HepG2 (cell line): ENCODE data around the gene CYP11A1. TPM values are rescaled to one million over a fixed set of nuclear protein-coding genes. Genes with fewer than 3 reads are reported as not detected.

Source experiments
- ATAC-seq: fragments of 200-7000 bp; cut with Tn5 transposase; 3 replicates; pipeline ENCODE4 v1.9.1; 2020; ENCODE audit warnings: mild to moderate bottlenecking, moderate library complexity
- BruUV-seq: library from RNA; stranded (reverse); fragments of 400-500 nt; replicated peaks from 2 replicates; lab custom pipeline; 2021; lab: Mats Ljungman, UMichigan
- CTCF ChIA-PET: fragments of 300-600 bp; formaldehyde crosslinking; extraction: SDS; loops from one replicate; lab custom pipeline; 2021; ENCODE audit warnings: low total read pairs, inconsistent platforms, low intra/inter-chr PET ratio; lab: Yijun Ruan, JAX
- POLR2A ChIA-PET: fragments of 350-600 bp; sonication (Branson Sonifier 250); formaldehyde crosslinking; loops from one replicate; lab custom pipeline; 2020; ENCODE audit warnings: antibody characterized with exemption, inconsistent platforms; lab: Yijun Ruan, JAX
- DNase-seq: peaks from one replicate; pipeline ENCODE4 v3.0.0-alpha.2; 2015; ENCODE audit warnings: low spot score
- FAIRE-seq: peaks from 3 replicates; lab custom pipeline; 2011; peaks lifted over from hg19 to GRCh38; lab: Jason Lieb, UNC
- H2AFZ ChIP-seq: one replicate; pipeline ENCODE4 v1.6.1; 2011; ENCODE audit warnings: low read length, inconsistent platforms
- H3K27ac ChIP-seq: fragments of 300-600 bp; 3 replicates; pipeline ENCODE4 v1.8.0; 2011; ENCODE audit warnings: mixed run types, mild to moderate bottlenecking, mixed read lengths, low read length, inconsistent platforms; ENCODE audit not compliant: insufficient read depth; ENCODE audit errors: extremely low read length
- H3K27me3 ChIP-seq, 2 experiments: fragments of 200-600 bp in 1 of 2; 2 replicates in 1 of 2; 3 replicates in 1 of 2; pipeline versions ENCODE4 v1.6.0 to v1.8.0; 2011; ENCODE audit warnings: low read length in 2 of 2, mild to moderate bottlenecking in 2 of 2, moderate library complexity in 2 of 2, inconsistent platforms in 1 of 2; ENCODE audit not compliant: insufficient read depth in 2 of 2, control insufficient read depth in 1 of 2
- H3K36me3 ChIP-seq, 2 experiments: fragments of 200-600 bp in 1 of 2; replicated peaks in 1 of 2; 2 replicates in 1 of 2; 3 replicates in 1 of 2; pipeline versions ENCODE4 v1.5.1 to v1.8.0; 2011; ENCODE audit warnings: low read length in 2 of 2, inconsistent platforms in 1 of 2; ENCODE audit not compliant: insufficient read depth in 2 of 2, control insufficient read depth in 1 of 2
- H3K4me1 ChIP-seq: 2 replicates; pipeline ENCODE4 v1.5.1; 2012; ENCODE audit warnings: low read length, inconsistent platforms; ENCODE audit not compliant: insufficient read depth
- H3K4me2 ChIP-seq: 2 replicates; pipeline ENCODE4 v1.6.0; 2011; ENCODE audit warnings: low read depth, low read length, inconsistent platforms
- H3K4me3 ChIP-seq, 3 experiments: fragments of 200-600 bp in 1 of 3; sonication (generic), shearing (Covaris generic) in 1 of 3; replicated peaks in 1 of 3; 2 replicates each; pipeline ENCODE4 v1.5.1; 2011 to 2016; ENCODE audit warnings: low read length in 3 of 3, inconsistent platforms in 2 of 3, low read depth in 2 of 3, mild to moderate bottlenecking in 2 of 3, control low read depth in 1 of 3, mixed read lengths in 1 of 3; ENCODE audit not compliant: insufficient read depth in 1 of 3
- H3K79me2 ChIP-seq: one replicate; pipeline ENCODE4 v1.6.1; 2011; ENCODE audit warnings: low read length, inconsistent platforms; ENCODE audit not compliant: insufficient read depth
- H3K9ac ChIP-seq: 2 replicates; pipeline ENCODE4 v1.6.0; 2011; ENCODE audit warnings: mild to moderate bottlenecking, low read depth, low read length, inconsistent platforms; ENCODE audit not compliant: insufficient read depth
- H3K9me3 ChIP-seq: 2 replicates; pipeline ENCODE4 v1.5.1; 2012; ENCODE audit warnings: mild to moderate bottlenecking, low read length
- H4K20me1 ChIP-seq: 2 replicates; pipeline ENCODE4 v1.6.0; 2011; ENCODE audit warnings: inconsistent platforms, mild to moderate bottlenecking, low read length, moderate library complexity; ENCODE audit not compliant: insufficient read depth
- ATF3 ChIP-seq: sonication (generic); formaldehyde crosslinking; IDR thresholded peaks from 2 replicates; pipeline ENCODE4 v1.4.0; 2020; ENCODE audit warnings: missing genetic modification reagents
- CENPT ChIP-seq: sonication (generic); formaldehyde crosslinking; IDR thresholded peaks from 2 replicates; pipeline ENCODE4 v1.8.0; 2022; ENCODE audit warnings: low read depth, mild to moderate bottlenecking, moderate library complexity, missing genetic modification reagents
- EP300 ChIP-seq, 3 experiments: sonication (generic) in 1 of 3; formaldehyde crosslinking in 1 of 3; IDR thresholded peaks; 2 replicates each; pipeline versions ENCODE4 v1.5.1 to v1.6.1; 2011 to 2020; ENCODE audit warnings: low read depth in 2 of 3, low read length in 2 of 3, borderline replicate concordance in 1 of 3, improper control_type of control experiment in 1 of 3, mild to moderate bottlenecking in 1 of 3, missing genetic modification reagents in 1 of 3, moderate library complexity in 1 of 3
- FOSL1 ChIP-seq: sonication (generic); formaldehyde crosslinking; IDR thresholded peaks from 2 replicates; pipeline ENCODE4 v1.9.0; 2021; ENCODE audit warnings: missing genetic modification reagents, borderline replicate concordance
- FOXA1 ChIP-seq, 2 experiments: fragments of 450-650 bp in 1 of 2; sonication (generic) in 1 of 2; formaldehyde crosslinking in 1 of 2; IDR thresholded peaks; 2 replicates each; pipeline versions ENCODE4 v1.4.0 to v1.6.1; 2016 to 2020; ENCODE audit warnings: missing genetic modification reagents in 1 of 2
- KDM4B ChIP-seq: sonication (generic); formaldehyde crosslinking; IDR thresholded peaks from 2 replicates; pipeline ENCODE4 v1.4.0; 2020; ENCODE audit warnings: missing genetic modification reagents
- NPAS2 ChIP-seq: sonication (generic); formaldehyde crosslinking; IDR thresholded peaks from 2 replicates; pipeline ENCODE4 v1.8.0; 2022; ENCODE audit warnings: mild to moderate bottlenecking, missing genetic modification reagents, borderline replicate concordance
- NR2F6 ChIP-seq, 2 experiments: IDR thresholded peaks; 2 replicates each; pipeline ENCODE4 v1.6.1; 2016; ENCODE audit warnings: antibody characterized with exemption in 1 of 2, mild to moderate bottlenecking in 1 of 2
- RXRB ChIP-seq: IDR thresholded peaks from 2 replicates; pipeline ENCODE4 v1.6.1; 2016; ENCODE audit warnings: borderline replicate concordance, missing genetic modification reagents, missing compliant biosample characterization
- SAP130 ChIP-seq: IDR thresholded peaks from 2 replicates; pipeline ENCODE4 v1.6.1; 2016; ENCODE audit warnings: low read depth
- SP5 ChIP-seq: IDR thresholded peaks from 2 replicates; pipeline ENCODE4 v1.6.1; 2016; ENCODE audit warnings: low read depth, borderline replicate concordance
- ZBTB7A ChIP-seq: sonication (generic); formaldehyde crosslinking; IDR thresholded peaks from 2 replicates; pipeline ENCODE4 v1.8.0; 2022; ENCODE audit warnings: mild to moderate bottlenecking, missing genetic modification reagents
- ZEB1 ChIP-seq: IDR thresholded peaks from 2 replicates; pipeline ENCODE4 v1.6.1; 2012; ENCODE audit warnings: mild to moderate bottlenecking, low read depth, inconsistent platforms; ENCODE audit not compliant: insufficient replicate concordance
- ZFP90 ChIP-seq: sonication (generic); formaldehyde crosslinking; IDR thresholded peaks from 2 replicates; pipeline ENCODE4 v1.8.0; 2022; ENCODE audit warnings: missing genetic modification reagents, mild to moderate bottlenecking, inconsistent platforms, borderline replicate concordance
- ZNF12 ChIP-seq: sonication (generic); formaldehyde crosslinking; IDR thresholded peaks from 2 replicates; pipeline ENCODE4 v1.5.0; 2020; ENCODE audit warnings: missing genetic modification reagents
- ZNF276 ChIP-seq: sonication (generic); formaldehyde crosslinking; IDR thresholded peaks from 2 replicates; pipeline ENCODE4 v1.4.0; 2020; ENCODE audit warnings: mild to moderate bottlenecking, low read depth, missing genetic modification reagents
- WGBS: methylation state at CpG from one replicate; pipeline ENCODE4 v1.1.6; 2017; ENCODE audit warnings: low lambda C conversion rate; 5-methylcytosine and 5-hydroxymethylcytosine counted together
- in situ Hi-C: cut with HindIII; loops from 2 replicates; pipeline ENCODE4 v1.10.0; 2017; ENCODE audit warnings: low pct_unique_long_range_greater_than_20kb; ENCODE audit not compliant: extremely low pct_ligation_motif_present
- intact Hi-C: fragments of 100-400 bp; cut with micrococcal nuclease; formaldehyde crosslinking; loops from one replicate; pipeline ENCODE4 v1.10.0; 2022; ENCODE audit not compliant: unreplicated experiment
- polyA plus RNA-seq, 8 experiments: library from polyadenylated mRNA; depleted of rRNA in 3 of 8; stranded (reverse) in 7 of 8; unstranded in 1 of 8; fragments of >200 nt; fragmentation: Illumina TruSeq in 4 of 8; extraction: Trizol in 4 of 8; gene quantifications; 2 replicates each; pipeline versions ENCODE4 v1.2.1 to v1.2.3, GENCODE V29; 2011 to 2016; ENCODE audit warnings: low read depth in 4 of 8, missing spikeins in 1 of 8, mixed read lengths in 1 of 8; ENCODE audit not compliant: insufficient read depth in 1 of 8
- total RNA-seq, 5 experiments: library from RNA; depleted of rRNA; stranded (reverse); fragments of >200 nt; fragmentation: Illumina TruSeq; extraction: Trizol; gene quantifications; 2 replicates each; pipeline ENCODE4 v1.2.3, GENCODE V29; 2016; ENCODE audit warnings: low read depth in 1 of 5
- TF ChIP-seq, protein P1 (sequence below): sonication (generic); formaldehyde crosslinking; IDR thresholded peaks from 2 replicates; pipeline ENCODE4 v1.9.0; 2022; ENCODE audit warnings: low read depth, missing genetic modification reagents

CYP11A1 gene
- total and polyA plus RNA-seq, 2 of the 13 experiments (the other 11 are each of a cell fraction or from before 2014, with no cell fraction given), result 0.66 to 0.92 TPM

DNA sequence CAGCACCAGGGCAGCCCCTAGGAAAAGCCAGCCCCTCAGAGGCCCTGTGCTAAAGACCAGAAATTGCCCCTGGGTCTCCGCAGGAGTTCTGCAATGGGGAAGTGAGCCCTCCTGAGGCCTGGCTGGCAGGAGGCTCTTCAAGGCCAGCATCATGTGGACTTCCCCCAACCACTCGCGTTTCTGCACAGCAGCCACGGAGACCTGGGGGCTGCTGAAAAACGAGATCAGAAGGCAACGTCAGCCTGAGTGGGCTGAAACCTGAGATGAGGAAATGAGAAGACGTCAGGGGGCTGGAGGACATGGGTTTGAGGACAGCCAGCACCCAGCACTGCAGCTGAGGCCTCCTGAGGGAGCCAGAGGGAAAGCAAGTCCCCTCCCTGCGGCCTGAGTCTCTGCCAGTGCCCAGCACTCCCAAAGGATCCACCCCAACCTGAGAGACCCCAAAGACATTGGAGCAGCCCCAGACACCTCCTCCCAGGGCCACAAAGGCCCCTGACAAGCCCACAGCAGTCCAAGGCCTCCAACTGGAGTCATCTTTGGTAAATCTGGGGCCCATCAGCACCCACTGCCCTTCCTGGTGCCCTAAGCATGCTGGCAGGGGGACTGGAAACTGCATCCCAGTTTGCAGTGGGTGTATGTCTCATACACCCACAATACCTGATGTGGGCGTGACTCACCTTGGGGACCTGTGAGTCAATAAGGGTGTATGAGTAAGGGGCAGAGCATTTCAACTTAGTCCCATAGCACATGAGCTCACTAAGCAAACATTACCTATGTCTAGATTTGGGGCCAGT is 29.2 kb upstream of the CYP11A1 start:
- BruUV-seq, result TSS peak; percentile 65
- H3K9me3 ChIP-seq, result no peaks in the 10 kb centered on the region
- peak overlapping the region; percentile 64 for H3K4me2 ChIP-seq
- no peak overlapping the region for H3K27ac ChIP-seq
- peak; percentile 65 for ATAC-seq
- POLR2A ChIA-PET, result interaction anchor here (1.0 to 3.0 kb wide), 7 partner anchors 11 to 65 kb away, joined by 3 to 20 read pairs (median 4); partner anchors contain the start of gene UBL7
- H4K20me1 ChIP-seq, result no peaks in the 10 kb centered on the region
- peaks cover 5 to 55% of the 10 kb centered on the region in 2 experiments; a peak in 3 of 5 replicates for H3K27me3 ChIP-seq
- peaks cover 52% of the 10 kb centered on the region for H3K4me1 ChIP-seq
- H3K9ac ChIP-seq, result no peak overlapping the region
- intact Hi-C loops (no loop called here), in situ Hi-C loops (no loop called here)
- CTCF ChIA-PET, result no interaction called here
- H2AFZ ChIP-seq, result no peak overlapping the region
- peak; percentile 84 for DNase-seq
- H3K36me3 ChIP-seq, result no peaks in the 10 kb centered on the region
- H3K4me3 ChIP-seq, result peak overlapping the region in 1 of 3 experiments; percentile 34; a peak in 1 of 6 replicates
- no peak for FAIRE-seq
- no peaks in the 10 kb centered on the region for H3K79me2 ChIP-seq
- WGBS, result 6% methylated on average over 6 of the region's 9 CpGs
- TF ChIP-seq NPAS2 (CRISPR knock-in tag), result no peak
- TF ChIP-seq EP300 (IDR thresholded peaks at IDR 0.05; ENCODE audit: low read depth in 2 of 2, low read length in 2 of 2), result peak in 1 of 2 experiments; percentile 44; a peak in 1 of 4 replicates
- no peak; the same call in 1 of the 2 replicates for TF ChIP-seq EP300 (CRISPR knock-in tag; IDR thresholded peaks at IDR 0.05; ENCODE audit: borderline replicate concordance)
- TF ChIP-seq ZNF12 (CRISPR knock-in tag), result peak; percentile 86
- TF ChIP-seq ZBTB7A (CRISPR knock-in tag), result no peak
- TF ChIP-seq ZNF276 (CRISPR knock-in tag), result no peak
- TF ChIP-seq SP5 (CRISPR knock-in tag), result peak; percentile 56; the same call in 1 of the 2 replicates
- peak; percentile 37; the same call in 1 of the 2 replicates for TF ChIP-seq FOSL1 (CRISPR knock-in tag)
- TF ChIP-seq ZFP90 (CRISPR knock-in tag), result no peak
- no peak for TF ChIP-seq KDM4B (CRISPR knock-in tag)
- TF ChIP-seq SAP130 (CRISPR knock-in tag), result peak; percentile 41; the same call in 1 of the 2 replicates
- no peak for TF ChIP-seq FOXA1 (IDR thresholded peaks at IDR 0.05)
- TF ChIP-seq FOXA1 (CRISPR knock-in tag; IDR thresholded peaks at IDR 0.05), result peak; percentile 65
- TF ChIP-seq NR2F6 (IDR thresholded peaks at IDR 0.05), result no peak
- peak; percentile 18; the same call in 1 of the 2 replicates for TF ChIP-seq NR2F6 (CRISPR knock-in tag; IDR thresholded peaks at IDR 0.05)
- no peak for TF ChIP-seq CENPT (CRISPR knock-in tag)
- TF ChIP-seq, protein P1, sequence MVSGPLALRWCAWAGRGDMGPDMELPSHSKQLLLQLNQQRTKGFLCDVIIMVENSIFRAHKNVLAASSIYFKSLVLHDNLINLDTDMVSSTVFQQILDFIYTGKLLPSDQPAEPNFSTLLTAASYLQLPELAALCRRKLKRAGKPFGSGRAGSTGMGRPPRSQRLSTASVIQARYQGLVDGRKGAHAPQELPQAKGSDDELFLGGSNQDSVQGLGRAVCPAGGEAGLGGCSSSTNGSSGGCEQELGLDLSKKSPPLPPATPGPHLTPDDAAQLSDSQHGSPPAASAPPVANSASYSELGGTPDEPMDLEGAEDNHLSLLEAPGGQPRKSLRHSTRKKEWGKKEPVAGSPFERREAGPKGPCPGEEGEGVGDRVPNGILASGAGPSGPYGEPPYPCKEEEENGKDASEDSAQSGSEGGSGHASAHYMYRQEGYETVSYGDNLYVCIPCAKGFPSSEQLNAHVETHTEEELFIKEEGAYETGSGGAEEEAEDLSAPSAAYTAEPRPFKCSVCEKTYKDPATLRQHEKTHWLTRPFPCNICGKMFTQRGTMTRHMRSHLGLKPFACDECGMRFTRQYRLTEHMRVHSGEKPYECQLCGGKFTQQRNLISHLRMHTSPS, result 0 out of 2 replicates have a peak, but pooled peaks have one; percentile 31
- TF ChIP-seq ZEB1, result peak; percentile 67
- TF ChIP-seq RXRB, result peak; percentile 22; the same call in 1 of the 2 replicates
- TF ChIP-seq ATF3 (CRISPR knock-in tag), result peak; percentile 76
